ENCODE results near the gene TENM4. TPM values are rescaled to one million over a fixed set of nuclear protein-coding genes. Genes with fewer than 3 reads are reported as not detected.

Gene TENM4
- 73.8 TPM for total RNA-seq

GRCh38 chr11:79440571-79441460 is at the start of gene TENM4:
TSS of gene TENM4 (minus strand) at chr11:79441030. CDS start at chr11:79069944, 371,086 bp downstream.

All from camera-type eye (tissue), 1 donor.